ENCODE data around the gene RIMS1. TPM values are rescaled to one million over a fixed set of nuclear protein-coding genes. Genes with fewer than 3 reads are reported as not detected.

The RIMS1 gene
- total RNA-seq (2014; rRNA removed; shearing (Covaris generic)): not detected in 2 replicates

GRCh38 chr6:71886184-71887005, at the start of gene RIMS1:
Gene RIMS1 (plus strand): TSS chr6:71886550. CDS start chr6:71887024, 474 bp downstream.
- in situ Hi-C loops (cut with HindIII; ENCODE audit: low sequenced_read_pairs): no loop called here

GRCh38 chr6:71851214-71851613, 35.1 kb upstream of the RIMS1 start:
- DNase-seq (ENCODE audit: low spot score): no peak

More at GRCh38 chr6:71886184-71887005, at the start of gene RIMS1:
- DNase-seq (ENCODE audit: low spot score): peak; percentile 78

GRCh38 chr6:71852948-71853347, 33.4 kb upstream of the RIMS1 start:
- DNase-seq (ENCODE audit: low spot score): peak; percentile 15
- in situ Hi-C loops (cut with HindIII; ENCODE audit: low sequenced_read_pairs): no loop called here

More at GRCh38 chr6:71851214-71851613, 35.1 kb upstream of the RIMS1 start:
- in situ Hi-C loops (cut with HindIII; ENCODE audit: low sequenced_read_pairs): no loop called here

GRCh38 chr6:71855406-71855805, 30.9 kb upstream of the RIMS1 start:
- in situ Hi-C loops (cut with HindIII; ENCODE audit: low sequenced_read_pairs): no loop called here
- peak; percentile 46 for DNase-seq (ENCODE audit: low spot score)

- no peak for DNase-seq (ENCODE audit: low spot score)
- in situ Hi-C loops (cut with HindIII; ENCODE audit: low sequenced_read_pairs): no loop called here
Measured at GRCh38 chr6:71879016-71879415, 7.3 kb upstream of the RIMS1 start.

- in situ Hi-C loops (cut with HindIII; ENCODE audit: low sequenced_read_pairs): no loop called here
- DNase-seq (ENCODE audit: low spot score): peak; percentile 38
Measured at GRCh38 chr6:71887006-71887743, 825 bp downstream of the RIMS1 start.

- peak; percentile 70 for DNase-seq (ENCODE audit: low spot score)
- in situ Hi-C loops (cut with HindIII; ENCODE audit: low sequenced_read_pairs): no loop called here
Measured at GRCh38 chr6:71887744-71888230, 1.4 kb downstream of the RIMS1 start.

- in situ Hi-C loops (cut with HindIII; ENCODE audit: low sequenced_read_pairs): no loop called here
- peak; percentile 82 for DNase-seq (ENCODE audit: low spot score)
Measured at GRCh38 chr6:71888756-71889340, 2.5 kb downstream of the RIMS1 start.

GRCh38 chr6:71889366-71889765, 3.0 kb downstream of the RIMS1 start:
- in situ Hi-C loops (cut with HindIII; ENCODE audit: low sequenced_read_pairs): no loop called here
- peak; percentile 60 for DNase-seq (ENCODE audit: low spot score)

- DNase-seq (ENCODE audit: low spot score): peak; percentile 62
- in situ Hi-C loops (cut with HindIII; ENCODE audit: low sequenced_read_pairs): no loop called here
Measured at GRCh38 chr6:71892641-71893040, 6.3 kb downstream of the RIMS1 start.

GRCh38 chr6:71900642-71901041, 14.3 kb downstream of the RIMS1 start:
- no peak for DNase-seq (ENCODE audit: low spot score)

GRCh38 chr6:71902261-71902660, 15.9 kb downstream of the RIMS1 start:
- no peak for DNase-seq (ENCODE audit: low spot score)
- in situ Hi-C loops (cut with HindIII; ENCODE audit: low sequenced_read_pairs): no loop called here

More at GRCh38 chr6:71900642-71901041, 14.3 kb downstream of the RIMS1 start:
- in situ Hi-C loops (cut with HindIII; ENCODE audit: low sequenced_read_pairs): no loop called here

- in situ Hi-C loops (cut with HindIII; ENCODE audit: low sequenced_read_pairs): no loop called here
- DNase-seq (ENCODE audit: low spot score): no peak
Measured at GRCh38 chr6:71906813-71907212, 20.5 kb downstream of the RIMS1 start.

- DNase-seq (ENCODE audit: low spot score): peak; percentile 63
- in situ Hi-C loops (cut with HindIII; ENCODE audit: low sequenced_read_pairs): no loop called here
Measured at GRCh38 chr6:71908162-71908765, 21.9 kb downstream of the RIMS1 start.

- DNase-seq (ENCODE audit: low spot score): no peak
- in situ Hi-C loops (cut with HindIII; ENCODE audit: low sequenced_read_pairs): no loop called here
Measured at GRCh38 chr6:71913444-71914234, 27.3 kb downstream of the RIMS1 start.

- DNase-seq (ENCODE audit: low spot score): no peak
- in situ Hi-C loops (cut with HindIII; ENCODE audit: low sequenced_read_pairs): no loop called here
Measured at GRCh38 chr6:71929047-71929446, 42.7 kb downstream of the RIMS1 start.

GRCh38 chr6:71933881-71934280, 47.5 kb downstream of the RIMS1 start:
- no peak for DNase-seq (ENCODE audit: low spot score)
- in situ Hi-C loops (cut with HindIII; ENCODE audit: low sequenced_read_pairs): no loop called here

GRCh38 chr6:71965404-71965803, 79.1 kb downstream of the RIMS1 start:
- in situ Hi-C loops (cut with HindIII; ENCODE audit: low sequenced_read_pairs): no loop called here
- peak; percentile 64 for DNase-seq (ENCODE audit: low spot score)

- in situ Hi-C loops (cut with HindIII; ENCODE audit: low sequenced_read_pairs): no loop called here
- no peak for DNase-seq (ENCODE audit: low spot score)
Measured at GRCh38 chr6:71967436-71967835, 81.1 kb downstream of the RIMS1 start.
